Effector memory CD8-positive, alpha-beta T cell (primary cell): Measurements from ENCODE around the gene GALM.
A peak's percentile ranks its signal among the peaks of the same experiment; 100 is the strongest.
"Not testable (repeated sequence)": the region's sequence is repeated elsewhere in the genome, so short reads cannot be mapped to it uniquely, and the experiment has no call there.

Experiments used
- ATAC-seq: fragments of 150-1000 bp; cut with Tn5 transposase; replicated peaks from 2 replicates; pipeline ENCODE4 v1.10.0; 2021; ENCODE audit warnings: mild to moderate bottlenecking, moderate library complexity
- DNase-seq, 3 experiments: peaks; one replicate each; pipeline ENCODE4 v3.0.0; 2021
- H3K27ac Mint-ChIP-seq, 2 donors: one replicate each; pipeline ENCODE4 v1.8.0; 2022; ENCODE audit warnings: mild to moderate bottlenecking in 2 of 2, mixed read lengths in 2 of 2, moderate library complexity in 2 of 2
- H3K27me3 Mint-ChIP-seq, 2 donors: one replicate each; pipeline ENCODE4 v1.8.0; 2022; ENCODE audit warnings: mixed read lengths in 2 of 2
- H3K36me3 Mint-ChIP-seq: one replicate; pipeline ENCODE4 v1.8.0; 2022; ENCODE audit warnings: mild to moderate bottlenecking, moderate library complexity, mixed read lengths; ENCODE audit not compliant: insufficient read depth
- H3K4me1 Mint-ChIP-seq, 2 donors: one replicate each; pipeline ENCODE4 v1.8.0; 2022; ENCODE audit warnings: low read depth in 2 of 2, mixed read lengths in 2 of 2
- H3K4me3 Mint-ChIP-seq, 2 donors: one replicate each; pipeline ENCODE4 v1.8.0; 2022; ENCODE audit warnings: mild to moderate bottlenecking in 2 of 2, mixed read lengths in 2 of 2, moderate library complexity in 2 of 2
- H3K9me3 Mint-ChIP-seq, 2 donors: one replicate each; pipeline ENCODE4 v1.8.0; 2022; ENCODE audit warnings: mixed read lengths in 2 of 2

The GALM gene

DNA sequence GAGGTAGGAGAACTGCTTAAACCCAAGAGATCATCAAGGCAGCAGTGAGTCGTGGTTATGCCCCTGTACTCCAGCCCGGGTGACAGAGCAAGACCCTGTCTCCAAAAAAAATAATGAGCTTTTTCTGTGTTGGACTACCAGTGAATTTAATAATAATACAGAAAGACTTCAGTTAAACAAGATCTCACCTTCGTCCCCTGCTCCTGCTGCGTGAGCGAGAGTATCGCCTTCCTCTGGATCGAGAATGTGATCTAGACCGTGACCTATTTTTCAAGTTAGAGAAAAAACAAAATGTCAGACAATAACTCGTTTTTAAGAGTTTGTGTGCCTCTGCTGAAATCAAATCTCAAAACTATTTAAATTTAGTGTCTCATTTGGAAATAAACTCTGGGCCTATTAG lies 82.5 kb downstream of the GALM start:
- ATAC-seq = no peak
- peak overlapping the region; percentile 100 for H3K27ac Mint-ChIP-seq
- H3K4me1 Mint-ChIP-seq = peaks cover 62 to 74% of the 10 kb centered on the region in 2 donors
- H3K4me3 Mint-ChIP-seq = peak overlapping the region; percentile 96 to 99
- DNase-seq = no peak
- no peaks in the 10 kb centered on the region for H3K9me3 Mint-ChIP-seq
- peaks cover 88% of the 10 kb centered on the region for H3K36me3 Mint-ChIP-seq
- no peaks in the 10 kb centered on the region for H3K27me3 Mint-ChIP-seq

DNA sequence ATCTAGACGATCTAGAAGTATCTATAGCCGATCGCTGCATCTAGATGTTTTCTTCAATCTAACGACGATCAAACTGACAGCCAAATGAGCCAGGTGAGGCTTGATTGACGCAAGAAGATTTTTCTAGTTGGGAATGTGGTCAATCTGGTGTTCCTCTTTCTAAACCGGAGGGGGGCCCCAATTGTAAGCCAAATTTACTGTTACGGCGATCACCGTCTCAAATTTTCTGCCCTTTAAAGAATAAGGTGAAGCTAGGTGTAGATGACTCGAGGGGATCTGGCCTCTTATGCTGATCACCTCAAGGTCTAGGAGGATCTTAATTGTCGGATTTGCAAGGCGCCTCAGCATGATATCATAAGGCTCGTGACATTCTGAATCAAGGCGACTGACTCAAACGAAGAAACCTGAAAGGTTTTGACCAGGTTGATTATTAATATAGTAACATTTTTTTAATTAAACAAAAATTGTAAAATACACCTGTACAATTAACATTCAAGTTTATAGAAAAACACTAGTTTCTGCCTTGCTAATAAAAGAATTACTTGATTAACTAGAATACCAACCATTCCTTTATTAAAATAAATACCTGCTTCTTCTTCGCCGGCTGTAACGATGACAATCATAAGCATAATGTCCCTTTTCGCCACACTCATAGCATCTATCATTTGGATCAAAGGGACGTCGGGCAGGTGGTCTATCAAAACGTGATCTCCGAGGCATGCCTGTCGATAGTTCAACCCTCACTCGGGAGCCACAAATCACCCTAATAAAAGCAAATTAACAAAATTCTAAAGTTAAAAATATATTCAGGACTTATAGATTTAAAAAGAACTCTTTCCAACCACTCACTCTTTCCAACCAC lies 83.3 kb downstream of the GALM start:
- peak in 2 of 3 experiments; percentile 20 to 38 for DNase-seq
- ATAC-seq = no peak
- no peaks in the 10 kb centered on the region for H3K9me3 Mint-ChIP-seq
- H3K36me3 Mint-ChIP-seq = peaks cover 81% of the 10 kb centered on the region
- H3K27me3 Mint-ChIP-seq = no peaks in the 10 kb centered on the region
- H3K27ac Mint-ChIP-seq = peak overlapping the region; percentile 100
- H3K4me1 Mint-ChIP-seq = peaks cover 61 to 76% of the 10 kb centered on the region in 2 donors
- H3K4me3 Mint-ChIP-seq = peak overlapping the region; percentile 96 to 99

DNA sequence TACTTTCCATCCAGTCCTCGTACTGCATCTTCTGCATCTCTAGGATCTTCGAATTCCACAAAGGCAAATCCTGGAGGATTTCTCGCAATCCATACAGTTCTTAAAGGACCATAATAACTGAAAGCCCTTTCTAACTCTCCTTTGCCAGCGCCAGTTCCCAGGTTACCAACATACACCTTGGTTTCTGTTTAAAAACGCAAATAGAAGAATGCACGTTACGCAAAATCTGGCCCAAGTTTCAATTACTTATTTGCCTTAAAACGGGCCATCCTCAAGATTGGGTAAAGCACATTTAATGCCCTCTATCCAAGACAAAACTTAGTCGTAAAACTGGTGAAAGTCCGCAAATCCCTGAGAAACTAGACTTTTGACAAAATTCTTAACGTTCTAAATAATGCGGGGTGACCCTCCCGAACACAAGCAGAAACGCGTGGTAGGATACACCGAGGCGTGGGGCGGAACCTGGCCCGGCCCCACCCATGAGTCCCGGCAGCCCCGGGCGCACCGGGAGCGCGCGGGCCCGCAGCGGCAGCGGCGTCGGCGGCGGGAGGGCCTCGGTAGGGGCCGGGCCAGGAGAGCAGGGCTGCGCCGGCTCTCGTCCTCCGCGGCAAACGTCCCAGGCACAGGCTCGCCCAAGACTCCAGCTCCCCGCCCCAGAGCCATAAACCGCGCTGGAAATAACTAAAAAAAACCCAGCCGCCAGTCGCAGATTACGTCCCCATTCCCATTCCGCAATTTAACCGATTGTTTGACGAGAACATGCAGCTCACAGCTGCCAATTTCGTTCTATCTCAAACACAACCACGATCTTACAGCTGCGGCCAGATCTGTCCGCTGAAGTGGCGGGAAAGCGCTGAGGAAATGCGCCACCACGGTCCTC lies 84.3 kb downstream of the GALM start:
- Mint-ChIP-seq H3K27me3 (no peaks in the 10 kb centered on the region), H3K9me3 (no peaks in the 10 kb centered on the region), H3K4me3 (peak overlapping the region; percentile 96 to 99), H3K4me1 (peaks cover 54 to 68% of the 10 kb centered on the region in 2 donors), H3K27ac (peak overlapping the region; percentile 100), H3K36me3 (peaks cover 70% of the 10 kb centered on the region)
- DNase-seq (peak in 2 of 3 experiments; percentile 25 to 33), ATAC-seq (peak; percentile 21)

DNA sequence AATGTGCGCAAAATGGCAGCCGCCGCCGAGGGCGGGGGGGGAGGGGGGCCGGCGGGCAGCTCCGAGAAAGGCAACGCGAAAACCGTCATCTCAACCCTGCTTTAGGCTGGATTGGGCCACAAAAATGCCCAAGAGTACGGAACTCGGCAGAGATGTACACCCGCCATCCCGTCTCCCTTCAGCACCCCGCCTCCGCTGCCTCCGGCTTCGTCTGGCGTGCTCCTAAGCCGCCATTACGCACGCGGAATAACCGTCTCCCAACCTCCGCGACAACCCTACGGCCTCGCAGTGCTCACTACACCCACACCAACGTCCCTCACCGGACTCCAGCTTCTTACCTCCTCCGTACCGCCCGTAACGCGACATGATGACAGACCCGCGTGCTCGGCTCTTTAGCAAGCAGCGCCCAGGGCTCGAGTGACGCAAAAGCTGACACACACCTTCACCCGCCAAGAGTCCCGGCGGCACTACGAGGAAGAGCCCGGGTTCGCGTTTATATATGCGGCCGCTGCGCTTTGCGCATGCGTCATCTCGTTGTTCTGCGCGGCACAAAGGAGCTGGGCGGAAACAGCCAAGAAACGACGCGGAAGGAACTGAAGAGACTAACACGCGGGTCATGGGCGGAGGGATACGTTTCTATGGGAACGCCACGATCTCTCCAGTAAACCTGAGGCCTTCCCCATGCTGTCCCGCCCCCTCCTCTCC lies 85.1 kb downstream of the GALM start, which contains the start of gene SRSF7:
Gene SRSF7, minus strand, starts transcription at position 471 of the 705 bp plus-strand sequence. Its CDS starts 105 bp downstream, at position 366.
- H3K9me3 Mint-ChIP-seq = no peaks in the 10 kb centered on the region
- no peaks in the 10 kb centered on the region for H3K27me3 Mint-ChIP-seq
- H3K36me3 Mint-ChIP-seq = peaks cover 62% of the 10 kb centered on the region
- ATAC-seq = peak; percentile 74
- peak within 1 kb of the TSS; percentile 100 for H3K27ac Mint-ChIP-seq
- H3K4me3 Mint-ChIP-seq = peak within 1 kb of the TSS; percentile 96 to 99
- peaks cover 47 to 60% of the 10 kb centered on the region in 2 donors for H3K4me1 Mint-ChIP-seq
- peak; percentile 94 to 98 (median 97) for DNase-seq

DNA sequence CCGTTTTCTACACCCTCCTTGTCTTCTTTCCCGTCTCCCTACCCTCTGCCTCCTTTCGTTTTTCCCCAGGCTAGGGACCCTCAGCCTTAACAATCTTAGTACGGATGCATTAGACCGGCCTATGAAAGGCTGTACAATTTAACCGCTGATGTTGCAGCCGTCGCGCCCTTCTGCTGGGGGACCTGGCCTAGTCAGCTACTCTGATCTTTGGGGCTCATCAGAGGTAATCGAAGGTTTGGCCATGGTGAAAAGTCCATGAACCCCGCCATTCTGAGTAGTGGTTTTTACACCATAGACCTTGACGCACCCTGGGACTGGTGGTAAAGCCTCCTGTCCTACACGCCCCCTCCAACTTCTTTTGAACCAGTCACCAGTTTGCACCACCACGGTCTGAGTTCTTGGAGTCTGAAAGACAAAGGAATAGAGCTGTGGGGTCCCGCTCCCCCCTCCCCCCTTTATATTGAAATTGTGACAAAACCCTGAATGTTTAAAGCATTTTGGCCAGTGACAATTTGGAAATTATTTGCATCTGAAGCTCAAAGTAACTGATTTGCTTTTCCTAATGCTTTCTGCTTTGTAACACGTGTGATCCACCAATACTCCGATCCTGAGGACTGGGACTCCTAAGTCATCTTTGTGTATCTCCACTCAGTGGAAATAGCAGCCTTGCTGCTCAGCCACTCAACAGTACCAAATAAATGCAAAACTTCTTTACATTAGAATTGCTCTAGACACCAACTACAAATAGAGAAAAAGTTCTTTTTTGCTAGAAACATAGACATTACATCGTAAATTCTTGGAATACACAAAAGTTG lies 85.9 kb downstream of the GALM start:
- no peaks in the 10 kb centered on the region for H3K27me3 Mint-ChIP-seq
- H3K27ac Mint-ChIP-seq = peak overlapping the region; percentile 100
- peaks cover 55% of the 10 kb centered on the region for H3K36me3 Mint-ChIP-seq
- peak; percentile 30 for ATAC-seq
- H3K4me3 Mint-ChIP-seq = peak overlapping the region; percentile 96 to 99
- H3K4me1 Mint-ChIP-seq = peaks cover 39 to 52% of the 10 kb centered on the region in 2 donors
- H3K9me3 Mint-ChIP-seq = no peaks in the 10 kb centered on the region
- DNase-seq = peak in 1 of 3 experiments; percentile 47

DNA sequence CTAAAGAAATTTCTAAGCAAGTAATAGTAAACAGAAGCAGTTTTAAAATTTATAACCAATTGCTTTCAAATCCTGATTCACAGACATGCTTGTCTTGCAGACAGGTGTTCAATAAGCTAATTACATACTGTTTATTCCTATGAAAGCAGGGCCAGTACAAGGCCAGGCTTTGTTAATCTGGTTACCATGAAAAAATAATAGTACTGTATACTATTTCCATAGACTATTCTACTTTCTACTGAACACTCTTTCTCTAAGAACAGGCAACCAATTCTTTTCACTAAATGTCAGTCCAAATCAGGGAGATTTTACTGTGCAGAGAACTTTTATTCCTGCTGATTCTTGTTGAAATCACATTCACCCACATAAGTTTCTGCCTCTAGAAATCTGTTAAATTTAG lies 88.1 kb downstream of the GALM start:
- Mint-ChIP-seq H3K27ac (peak overlapping the region in 1 of 2 donors; percentile 90), H3K9me3 (no peaks in the 10 kb centered on the region), H3K36me3 (peaks cover 32% of the 10 kb centered on the region), H3K4me3 (peak overlapping the region; percentile 67 to 79), H3K27me3 (no peaks in the 10 kb centered on the region), H3K4me1 (peaks cover 21 to 30% of the 10 kb centered on the region in 2 donors)
- no peak for ATAC-seq
- DNase-seq = no peak

DNA sequence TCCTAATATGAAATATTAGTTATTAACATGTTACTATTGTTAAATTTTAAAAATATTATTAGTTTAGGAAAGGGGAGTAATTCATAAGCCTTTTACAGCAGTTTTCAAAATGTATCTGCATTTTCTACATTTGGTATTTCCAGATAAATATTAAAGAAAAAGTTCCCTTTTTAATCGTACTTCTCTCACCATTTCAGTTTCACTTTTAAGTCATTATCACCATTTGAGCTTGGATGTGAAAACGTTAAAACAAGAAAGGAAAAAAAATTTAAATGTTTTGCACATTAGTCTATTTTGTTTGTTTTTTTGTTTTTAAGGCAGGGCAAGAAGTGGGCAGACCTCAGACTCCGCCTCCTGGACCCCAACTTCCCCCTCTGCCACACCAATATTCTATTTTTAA lies 88.6 kb downstream of the GALM start:
- H3K9me3 Mint-ChIP-seq = no peaks in the 10 kb centered on the region
- peaks cover 28% of the 10 kb centered on the region for H3K36me3 Mint-ChIP-seq
- H3K4me1 Mint-ChIP-seq = peaks cover 20 to 26% of the 10 kb centered on the region in 2 donors
- no peak for DNase-seq
- no peak for ATAC-seq
- H3K27me3 Mint-ChIP-seq = no peaks in the 10 kb centered on the region
- H3K4me3 Mint-ChIP-seq = peak overlapping the region; percentile 67 to 79
- peak overlapping the region; percentile 75 to 90 for H3K27ac Mint-ChIP-seq

DNA sequence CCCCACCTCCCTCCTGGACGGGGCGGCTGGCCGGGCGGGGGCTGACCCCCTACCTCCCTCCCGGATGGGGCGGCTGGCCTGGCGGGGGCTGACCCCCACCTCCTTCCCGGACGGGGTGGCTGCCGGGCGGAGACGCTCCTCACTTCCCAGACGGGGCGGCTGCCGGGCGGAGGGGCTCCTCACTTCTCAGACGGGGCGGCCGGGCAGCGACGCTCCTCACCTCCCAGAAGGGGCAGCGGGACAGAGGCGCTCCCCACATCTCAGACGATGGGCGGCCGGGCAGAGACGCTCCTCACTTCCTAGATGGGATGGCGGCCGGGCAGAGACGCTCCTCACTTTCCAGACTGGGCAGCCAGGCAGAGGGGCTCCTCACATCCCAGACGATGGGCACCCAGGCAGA lies 90.0 kb downstream of the GALM start:
- not testable (repeated sequence) for DNase-seq, H3K27me3 Mint-ChIP-seq, ATAC-seq, H3K9me3 Mint-ChIP-seq, H3K27ac Mint-ChIP-seq, H3K4me3 Mint-ChIP-seq
- H3K4me1 Mint-ChIP-seq = peaks cover 15 to 20% of the 10 kb centered on the region in 2 donors
- peaks cover 14% of the 10 kb centered on the region for H3K36me3 Mint-ChIP-seq

DNA sequence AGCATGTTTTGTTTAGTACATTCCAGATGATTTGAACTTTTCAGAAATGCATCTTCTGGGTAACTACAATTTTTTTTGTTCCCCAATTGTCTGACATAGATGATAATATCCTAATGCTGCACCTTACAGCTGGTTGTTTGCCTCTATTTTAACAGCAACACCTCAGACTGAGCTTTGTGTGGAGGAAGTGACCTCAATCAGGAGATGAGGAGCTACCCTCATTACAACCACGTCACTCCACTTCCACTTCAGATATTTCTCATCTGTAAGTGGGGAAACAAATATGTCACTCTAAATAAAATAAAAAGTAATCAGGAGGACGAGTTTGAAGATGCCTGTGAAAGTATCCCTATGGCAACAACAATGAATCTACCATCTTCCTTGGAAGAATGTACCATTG lies 97.3 kb downstream of the GALM start:
- Mint-ChIP-seq H3K27me3 (no peaks in the 10 kb centered on the region), H3K36me3 (no peaks in the 10 kb centered on the region), H3K4me1 (no peaks in the 10 kb centered on the region), H3K9me3 (no peaks in the 10 kb centered on the region), H3K4me3 (no peak overlapping the region), H3K27ac (no peak overlapping the region)
- DNase-seq = no peak
- no peak for ATAC-seq

DNA sequence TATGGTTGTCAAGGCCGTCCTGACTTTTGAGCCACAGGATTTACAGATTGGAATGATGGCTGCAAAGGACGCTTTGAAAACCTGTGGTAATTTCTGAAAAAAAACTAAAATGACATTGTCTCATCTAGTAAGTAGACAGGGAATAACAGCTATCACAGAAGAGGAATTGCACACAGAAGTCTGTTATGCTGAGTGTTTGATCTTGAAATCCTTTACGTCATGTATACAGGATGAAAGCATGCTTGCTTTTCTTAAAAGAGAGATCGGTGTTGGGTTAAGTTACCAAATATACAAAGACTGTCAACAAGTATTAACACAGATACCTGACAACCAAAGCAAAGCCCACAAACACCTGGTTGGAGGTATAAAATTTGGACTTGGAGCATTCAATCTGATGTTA lies 97.8 kb downstream of the GALM start:
- no peak overlapping the region for H3K27ac Mint-ChIP-seq
- no peaks in the 10 kb centered on the region for H3K4me1 Mint-ChIP-seq

DNA sequence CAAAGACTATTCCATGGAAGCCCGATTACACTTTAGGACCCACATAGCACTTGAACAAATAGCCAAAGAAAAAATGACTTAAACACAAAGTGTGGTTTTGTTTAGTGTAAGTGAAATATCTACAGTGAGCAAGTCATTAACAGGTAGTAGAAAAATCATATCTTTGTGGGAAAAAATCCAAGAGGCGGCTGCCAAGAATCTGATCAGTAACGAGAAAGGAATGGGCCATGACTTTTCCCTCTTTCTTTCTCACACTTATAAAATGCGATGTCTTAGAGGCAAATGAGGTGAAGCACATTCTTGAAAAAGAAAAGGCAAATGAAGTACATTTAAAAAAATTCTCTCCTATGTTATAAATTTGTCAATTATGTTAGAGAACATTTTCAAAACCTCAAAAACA lies 99.2 kb downstream of the GALM start:
- Mint-ChIP-seq H3K27ac (no peak overlapping the region), H3K4me1 (no peaks in the 10 kb centered on the region), H3K27me3 (no peaks in the 10 kb centered on the region), H3K36me3 (no peaks in the 10 kb centered on the region), H3K9me3 (no peaks in the 10 kb centered on the region), H3K4me3 (no peak overlapping the region)
- DNase-seq (no peak), ATAC-seq (no peak)

More for the DNA sequence above, 97.8 kb downstream of the GALM start:
- H3K9me3 Mint-ChIP-seq = no peaks in the 10 kb centered on the region
- H3K27me3 Mint-ChIP-seq = no peaks in the 10 kb centered on the region
- no peaks in the 10 kb centered on the region for H3K36me3 Mint-ChIP-seq
- no peak for DNase-seq
- ATAC-seq = no peak
- H3K4me3 Mint-ChIP-seq = no peak overlapping the region

DNA sequence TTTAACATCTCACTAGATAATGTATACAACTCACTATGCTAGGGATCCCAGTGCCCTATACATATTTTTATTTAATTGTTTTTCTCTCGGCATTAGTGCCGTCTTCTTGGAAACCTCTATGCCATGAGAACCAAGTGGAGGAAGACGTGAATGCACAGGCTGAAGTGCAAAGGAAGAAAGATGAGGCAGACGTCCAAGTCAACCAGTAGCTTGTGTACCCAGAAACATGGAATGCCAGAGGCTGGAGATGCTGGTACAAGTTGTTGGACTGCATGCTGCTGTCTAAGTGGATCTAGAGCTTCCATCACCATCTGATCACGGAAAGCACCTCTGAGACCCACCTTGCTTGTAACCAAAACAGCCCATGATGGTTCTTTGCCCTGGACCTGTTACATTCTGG lies 99.6 kb downstream of the GALM start:
- Mint-ChIP-seq H3K27ac (no peak overlapping the region), H3K27me3 (no peaks in the 10 kb centered on the region), H3K4me3 (no peak overlapping the region), H3K4me1 (no peaks in the 10 kb centered on the region), H3K9me3 (no peaks in the 10 kb centered on the region), H3K36me3 (no peaks in the 10 kb centered on the region)
- no peak for DNase-seq
- no peak for ATAC-seq
